NCI-H748 treated with DMSO at 0.1 percent for 48 hours (cell line): ENCODE data around the gene IL4I1.
A peak's percentile ranks its signal among the peaks of the same experiment; 100 is the strongest.

ENCODE experiments used
- DNase-seq: peaks from one replicate; lab custom pipeline; 2025; lab: John Stamatoyannopoulos, UW

IL4I1 gene

DNA sequence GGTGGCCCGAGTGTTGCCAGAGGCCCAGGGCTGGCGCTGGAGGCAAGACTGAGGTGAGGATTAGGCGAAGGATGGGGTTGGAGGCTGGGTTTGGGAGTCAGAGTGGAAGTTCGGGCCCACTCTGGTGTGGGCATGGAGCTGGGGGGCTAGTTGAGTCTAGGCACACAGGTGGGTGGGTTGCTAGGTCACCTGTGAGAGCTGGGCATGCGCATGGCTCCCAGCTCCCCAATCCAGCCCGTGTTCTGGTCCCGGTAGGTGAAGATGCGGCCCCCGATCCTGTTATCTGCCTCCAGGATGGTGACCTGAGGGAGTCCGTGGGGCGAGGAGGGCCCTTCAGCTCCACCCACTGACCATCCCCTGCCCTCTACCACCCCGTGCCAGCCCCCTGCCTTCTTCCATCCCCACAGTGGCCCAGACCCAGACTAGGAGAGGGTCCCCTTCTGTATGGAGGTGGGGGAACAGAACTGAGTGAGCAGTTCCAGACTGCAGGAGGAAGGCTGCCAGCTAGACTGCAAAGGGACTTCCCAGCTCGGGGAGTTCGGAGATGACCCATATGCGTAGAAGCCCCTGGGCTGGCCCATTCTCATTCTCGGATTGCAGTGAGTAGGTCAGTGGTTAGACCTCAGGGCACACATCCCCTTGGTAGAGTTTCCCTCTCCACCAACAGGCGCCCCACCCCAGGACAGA, 1.7 kb downstream of the IL4I1 start:
- no peak for DNase-seq

- no peak for DNase-seq
Measured at GRCh38 chr19:49894011-49894664, 2.5 kb downstream of the IL4I1 start.

DNA sequence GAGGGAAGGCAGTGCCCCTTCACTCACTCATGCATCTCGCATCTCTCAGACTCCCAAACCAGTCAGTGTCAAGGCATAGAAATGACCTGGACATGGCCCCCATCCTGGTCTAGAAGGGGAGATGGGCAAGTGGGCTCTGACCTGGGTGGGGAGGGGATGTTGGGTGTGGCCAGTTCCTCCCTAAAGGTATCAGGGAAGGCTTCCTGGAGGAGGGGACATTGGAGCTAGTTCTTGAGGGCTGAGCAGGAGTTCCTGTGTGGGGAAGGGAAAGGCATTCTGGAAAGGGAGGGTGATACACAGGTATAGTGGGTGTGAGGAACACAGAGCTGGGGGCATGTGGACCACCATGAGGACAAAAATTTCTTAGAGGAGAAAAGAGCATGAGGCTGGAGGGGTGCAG, 4.0 kb downstream of the IL4I1 start:
- no peak for DNase-seq

- no peak for DNase-seq
Measured at GRCh38 chr19:49891393-49891792, 5.3 kb downstream of the IL4I1 start.

DNA sequence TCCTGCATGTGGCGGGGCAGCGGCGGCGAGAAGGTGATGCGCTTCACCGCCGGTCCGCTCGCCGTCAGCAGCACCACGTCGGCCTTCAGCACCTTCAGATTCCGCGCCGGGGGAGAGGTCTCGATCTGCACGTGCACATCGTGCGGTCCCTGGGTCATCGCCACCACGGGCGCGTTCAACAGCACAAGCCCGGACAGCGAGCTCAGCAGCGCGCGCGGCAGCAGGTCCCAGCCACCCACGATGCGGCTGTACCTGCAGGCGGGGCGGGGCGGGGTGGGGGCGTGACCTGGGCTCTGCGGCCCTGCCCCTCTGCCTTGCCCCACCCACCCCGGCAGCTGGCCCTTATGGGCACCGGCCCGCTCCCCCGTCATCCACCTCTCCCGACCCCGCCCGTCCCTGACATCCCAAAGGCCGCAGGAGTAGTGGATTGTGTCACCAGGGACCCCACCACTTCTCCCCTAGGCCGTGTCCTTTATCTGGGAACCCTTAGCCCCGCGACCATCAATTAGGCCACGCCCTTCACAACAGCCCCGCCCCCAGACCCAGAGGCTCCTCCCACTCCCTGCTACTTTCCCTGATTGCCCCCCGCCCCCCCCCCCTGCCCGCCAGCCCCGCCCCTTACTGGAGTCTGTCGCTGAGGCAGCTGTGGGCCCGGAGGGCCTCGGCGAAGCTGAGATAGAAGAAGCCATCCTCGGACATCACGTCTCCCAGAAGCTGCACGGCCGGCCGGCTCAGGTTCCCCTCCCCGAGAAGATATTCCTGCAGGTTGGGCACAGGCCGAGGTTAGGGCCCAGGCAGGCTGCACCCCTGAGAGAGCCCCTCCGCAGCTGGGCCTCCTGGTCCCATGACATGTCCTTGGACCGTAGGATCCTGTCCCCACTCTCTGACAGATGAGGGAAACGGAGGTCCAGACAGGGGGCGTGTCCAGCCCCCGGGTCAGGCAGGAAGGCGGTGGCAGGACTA, 6.1 kb downstream of the IL4I1 start:
- DNase-seq: peak; percentile 50

DNA sequence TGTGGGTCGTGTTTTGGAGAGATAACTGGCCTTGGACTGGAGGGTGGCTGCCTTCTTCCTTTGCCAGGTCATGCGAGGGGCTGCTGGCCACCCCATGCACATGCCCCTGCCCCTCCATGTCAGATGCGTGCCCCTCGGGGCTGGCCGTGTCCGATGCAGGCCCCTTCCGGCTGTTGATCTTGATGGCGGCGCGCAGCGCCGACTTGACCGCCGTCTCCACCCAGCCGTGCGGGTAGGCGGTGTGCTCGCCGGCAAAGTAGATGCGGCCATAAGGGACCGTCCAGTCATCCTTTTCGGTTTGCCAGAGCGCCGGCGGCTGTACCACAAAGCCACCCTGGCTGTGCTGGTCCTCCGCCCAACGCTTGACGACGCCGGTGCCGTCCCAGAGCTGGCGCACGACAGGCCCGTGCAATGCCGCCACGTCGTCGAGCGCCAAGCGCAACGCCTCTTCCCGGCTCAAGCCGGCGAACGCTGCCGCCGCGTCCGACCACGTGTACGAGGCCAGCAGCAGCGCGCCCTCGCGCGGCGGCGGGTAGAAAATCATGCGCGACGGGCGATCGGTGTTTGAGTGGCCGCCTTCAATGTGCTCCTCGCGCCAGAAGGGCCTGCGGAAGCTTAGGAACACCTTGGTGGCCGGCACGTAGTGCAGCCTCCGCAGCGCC, 6.9 kb downstream of the IL4I1 start:
- peak; percentile 17 for DNase-seq

DNA sequence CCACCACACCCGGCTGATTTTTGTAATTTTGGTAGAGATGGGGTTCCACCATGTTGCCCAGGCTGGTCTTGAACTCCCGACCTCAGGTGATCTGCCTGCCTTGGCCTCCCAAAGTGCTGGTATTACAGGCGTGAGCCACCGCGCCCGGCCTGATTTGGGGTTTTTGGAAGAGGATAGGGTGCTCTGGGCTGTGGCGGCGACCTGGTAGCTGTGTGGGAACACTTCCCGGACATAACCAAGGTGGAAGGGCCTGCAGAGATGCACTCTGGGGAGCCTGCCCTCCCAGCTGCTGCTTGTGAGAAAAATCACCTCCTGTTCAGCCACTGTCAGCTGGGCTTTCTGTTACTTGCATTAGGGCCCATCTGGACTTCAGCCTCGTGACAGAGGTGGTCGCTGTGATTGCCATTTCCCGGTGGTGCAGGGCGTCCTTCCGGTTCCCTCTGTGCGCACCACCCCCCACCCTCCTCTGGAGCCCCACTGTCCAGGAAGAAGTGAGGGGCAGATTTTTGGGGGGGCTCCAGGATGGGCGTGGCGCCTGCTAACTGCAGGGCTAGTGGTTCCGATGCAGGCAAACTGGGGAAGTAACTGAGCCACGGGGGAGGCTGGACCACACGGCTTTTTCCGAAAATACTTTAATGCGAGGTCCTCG, 7.5 kb downstream of the IL4I1 start:
- no peak for DNase-seq

DNA sequence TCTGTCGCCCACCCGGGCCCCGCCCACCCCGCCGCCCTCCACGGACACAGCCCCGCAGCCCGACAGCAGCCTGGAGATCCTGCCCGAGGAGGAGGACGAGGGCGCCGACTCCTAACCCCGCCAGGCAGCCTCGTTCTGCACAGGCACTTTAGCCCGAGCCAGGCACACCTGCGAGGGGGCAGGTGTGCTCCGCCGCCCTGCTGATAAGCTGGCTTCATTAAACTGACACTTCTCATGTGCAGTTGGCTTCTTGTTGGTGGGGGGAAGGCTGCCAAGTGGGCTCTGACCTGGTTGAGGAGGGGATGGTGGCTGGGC, 8.2 kb downstream of the IL4I1 start:
- DNase-seq: no peak

- peak; percentile 33 for DNase-seq
Measured at GRCh38 chr19:49887665-49888509, 8.8 kb downstream of the IL4I1 start.

GRCh38 chr19:49887037-49887664, 9.5 kb downstream of the IL4I1 start:
- DNase-seq: no peak

- no peak for DNase-seq
Measured at GRCh38 chr19:49884760-49885159, 11.9 kb downstream of the IL4I1 start.

DNA sequence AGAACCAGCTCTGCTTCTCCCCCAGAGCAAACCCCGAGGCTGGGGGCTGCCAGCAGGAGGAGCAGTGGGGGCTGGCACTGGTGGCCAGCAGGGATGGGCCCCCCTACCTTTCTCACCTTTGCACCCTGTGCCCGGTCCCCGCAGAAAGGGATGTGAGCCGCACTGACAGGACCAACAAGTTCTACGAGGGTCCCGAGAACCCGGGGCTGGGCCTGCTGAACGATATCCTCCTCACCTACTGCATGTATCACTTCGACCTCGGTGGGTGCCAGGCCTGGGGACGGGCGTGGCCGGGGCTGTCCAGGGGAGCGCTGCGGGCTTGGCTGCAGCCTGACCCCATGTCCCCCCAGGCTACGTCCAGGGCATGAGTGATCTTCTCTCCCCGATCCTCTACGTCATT, 12.6 kb downstream of the IL4I1 start:
- DNase-seq: no peak

GRCh38 chr19:49883094-49883493, 13.6 kb downstream of the IL4I1 start:
- no peak for DNase-seq

DNA sequence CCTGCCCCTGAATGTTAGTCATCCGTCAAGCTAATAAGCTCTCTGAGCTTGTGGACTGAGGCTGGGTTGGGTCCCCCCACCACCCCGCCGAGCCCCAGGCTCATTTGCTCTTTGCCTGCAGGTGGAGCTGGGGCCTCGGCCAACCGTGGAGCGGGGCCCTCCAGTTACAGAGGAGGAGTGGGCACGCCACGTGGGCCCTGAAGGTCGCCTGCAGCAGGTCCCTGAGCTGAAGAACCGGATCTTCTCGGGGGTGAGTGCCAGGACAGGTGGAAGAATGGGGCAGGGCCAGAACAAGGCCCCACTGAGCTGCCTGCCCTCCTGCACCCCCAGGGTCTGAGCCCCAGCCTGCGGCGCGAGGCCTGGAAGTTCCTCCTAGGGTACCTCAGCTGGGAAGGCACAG, 14.0 kb downstream of the IL4I1 start:
- no peak for DNase-seq

DNA sequence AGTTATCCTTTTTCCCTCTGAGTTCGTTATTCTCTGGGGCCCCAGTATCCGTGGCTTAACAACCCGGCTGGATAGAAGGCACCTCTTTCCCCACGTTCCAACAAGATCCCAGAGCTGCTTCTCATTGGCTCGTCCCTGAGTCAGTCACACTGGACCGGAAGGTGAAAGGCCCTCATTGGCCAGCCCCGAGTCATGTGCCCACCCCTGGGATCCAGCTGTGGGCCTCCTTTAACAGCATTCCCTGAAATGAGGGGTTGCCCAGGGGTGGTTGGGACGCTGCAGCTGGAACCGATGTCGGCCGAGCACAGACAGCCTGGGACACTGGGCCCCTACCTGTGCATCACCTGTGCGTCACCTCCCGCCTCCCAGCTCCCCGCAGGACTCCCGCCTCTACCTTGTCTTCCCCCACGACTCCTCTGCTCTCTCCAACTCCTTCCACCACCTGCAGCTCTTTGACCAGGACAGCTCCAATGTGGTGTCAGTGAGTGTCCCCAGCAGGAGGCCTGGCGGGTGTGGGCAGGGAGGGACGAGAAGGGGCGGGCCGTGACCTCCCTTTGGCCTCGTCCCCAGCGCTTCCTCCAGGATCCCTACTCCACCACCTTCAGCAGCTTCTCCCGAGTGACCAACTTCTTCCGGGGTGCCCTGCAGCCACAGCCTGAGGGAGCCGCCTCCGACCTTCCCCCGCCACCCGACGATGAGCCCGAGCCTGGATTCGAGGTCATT, 14.9 kb downstream of the IL4I1 start:
- DNase-seq: no peak

DNA sequence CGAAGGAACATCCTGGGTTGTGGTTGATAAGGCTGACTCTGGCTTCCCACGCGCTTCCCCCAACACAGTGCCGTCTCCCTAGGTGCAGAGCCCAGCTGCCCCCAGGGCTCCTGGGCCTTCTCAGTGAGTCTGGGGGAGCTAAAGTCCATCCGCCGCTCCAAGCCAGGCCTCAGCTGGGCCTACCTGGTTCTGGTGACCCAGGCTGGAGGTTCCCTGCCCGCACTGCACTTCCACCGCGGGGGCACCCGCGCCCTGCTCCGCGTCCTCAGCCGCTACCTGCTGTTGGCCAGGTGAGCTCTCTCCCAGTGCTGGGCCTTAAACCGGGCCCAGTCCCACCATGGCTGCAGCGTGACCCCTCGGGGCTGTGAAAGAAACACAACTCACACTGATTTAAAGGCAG, 15.5 kb downstream of the IL4I1 start:
- DNase-seq: no peak

DNA sequence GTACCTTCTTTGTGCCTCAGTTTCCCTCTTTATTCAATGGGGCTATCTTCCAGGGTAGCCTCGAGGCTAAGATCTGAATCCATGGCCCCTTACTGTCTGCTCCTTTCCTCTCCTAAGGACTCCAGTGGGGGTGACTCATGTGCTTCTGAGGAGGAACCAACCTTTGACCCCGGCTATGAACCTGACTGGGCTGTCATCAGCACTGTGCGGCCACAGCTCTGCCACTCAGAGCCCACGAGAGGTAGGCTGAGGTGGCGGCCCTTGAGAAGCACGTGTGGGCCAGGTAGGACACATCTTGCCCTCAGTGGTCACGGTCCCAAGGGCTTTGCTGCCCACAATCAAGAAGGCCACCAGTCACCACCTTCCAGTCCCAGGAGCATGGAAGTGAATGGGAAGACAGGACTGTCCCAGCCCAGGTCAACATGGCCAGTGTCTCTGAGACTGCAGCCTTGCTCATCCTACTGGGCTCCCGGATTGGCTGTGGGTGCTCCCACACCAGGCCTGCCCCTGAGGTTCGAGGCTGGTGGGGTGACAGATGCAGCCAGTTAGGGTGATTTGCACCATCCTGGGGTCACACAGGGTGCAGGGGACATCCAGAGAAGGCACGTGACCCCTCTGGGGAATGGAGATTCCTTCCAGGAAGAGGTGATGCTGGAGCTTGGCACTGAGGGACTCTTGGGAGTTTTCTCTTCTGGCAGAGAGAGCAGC, 16.4 kb downstream of the IL4I1 start:
- DNase-seq: no peak

GRCh38 chr19:49879243-49879963, 17.3 kb downstream of the IL4I1 start:
- DNase-seq: no peak

GRCh38 chr19:49878744-49879070, 18.0 kb downstream of the IL4I1 start:
- DNase-seq: no peak
